OCI-LY3 (cell line): ENCODE results near the gene MS4A7.
"Not testable (repeated sequence)": the region's sequence is repeated elsewhere in the genome, so short reads cannot be mapped to it uniquely, and the experiment has no call there.

ENCODE experiments used
- CTCF ChIP-seq: fragments of 200-600, 300-600 bp; sonication (generic); IDR thresholded peaks from 2 replicates; pipeline ENCODE4 v1.5.1; 2014; ENCODE audit warnings: antibody characterized with exemption, low read length, low read depth
- EZH2phosphoT487 ChIP-seq: fragments of 200-600 bp; shearing (Covaris generic); IDR thresholded peaks from 2 replicates; pipeline ENCODE4 v1.6.1; 2018; ENCODE audit warnings: antibody characterized with exemption, mixed run types, low read depth

GRCh38 chr11:60366262-60366904 is 11.9 kb upstream of the MS4A7 start:
- TF ChIP-seq CTCF, EZH2phosphoT487: not testable (repeated sequence)
